Measurements from ENCODE around the gene SUPT5H. TPM values are rescaled to one million over a fixed set of nuclear protein-coding genes. Genes with fewer than 3 reads are reported as not detected.
"Not testable (repeated sequence)": the region's sequence is repeated elsewhere in the genome, so short reads cannot be mapped to it uniquely, and the experiment has no call there.

The SUPT5H gene
- total RNA-seq, 1 experiment from 2014 or later = 59.9 TPM

DNA sequence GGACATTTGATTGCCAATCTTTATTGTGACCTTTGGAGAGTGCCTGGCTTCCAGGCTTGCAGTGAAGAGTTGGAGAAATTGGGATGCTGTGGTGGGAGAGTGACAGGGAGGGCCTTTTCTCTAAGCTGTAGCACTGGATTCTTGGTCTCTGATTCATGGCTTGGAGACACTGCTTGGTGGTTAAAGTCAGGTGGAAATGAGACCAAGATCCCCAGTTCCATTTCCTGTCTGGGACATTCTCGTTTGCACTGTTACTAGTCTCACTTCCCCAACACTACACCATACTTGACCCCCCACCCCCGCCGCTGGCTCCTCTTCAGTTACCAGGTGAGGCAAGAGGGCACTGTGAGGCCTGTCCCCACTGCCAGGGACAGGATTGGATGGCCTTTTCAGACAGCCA, 2.9 kb downstream of the SUPT5H start:
- peak; percentile 39 for ATAC-seq
- peaks cover 14% of the 10 kb centered on the region; the same call in 1 of the 2 replicates for H4K20me1 ChIP-seq (ENCODE audit: low read length)
- H3K36me3 ChIP-seq (ENCODE audit: low read depth, low read length) = peaks cover 9% of the 10 kb centered on the region; the same call in 1 of the 2 replicates
- peak overlapping the region; percentile 92 for H3K4me2 ChIP-seq (ENCODE audit: low read length)
- peaks cover 83% of the 10 kb centered on the region for H3K79me2 ChIP-seq (ENCODE audit: low read length)
- H2AFZ ChIP-seq (ENCODE audit: low read length) = no peak overlapping the region
- no peak overlapping the region for H3K9ac ChIP-seq (ENCODE audit: low read length)
- intact Hi-C loops (cut with micrococcal nuclease) = no loop called here
- ChIA-PET POLR2A (ENCODE audit: unreplicated experiment) (interaction anchor here (0.6 kb wide), 1 partner anchor 18 kb away, joined by 10 read pairs; no protein-coding TSS in a partner anchor), CTCF (interaction anchor here (0.5 kb wide), 1 partner anchor 86 kb away, joined by 3 read pairs; no protein-coding TSS in a partner anchor)
- no TSS peak for BruUV-seq (replicated peaks)
- TF ChIP-seq EZH2phosphoT487 (IDR thresholded peaks at IDR 0.05; ENCODE audit: borderline replicate concordance, low read length) (no peak), EZH2 (IDR thresholded peaks at IDR 0.05; ENCODE audit: low read length, unreplicated experiment) (no peak)
- TF ChIP-seq, protein P1, sequence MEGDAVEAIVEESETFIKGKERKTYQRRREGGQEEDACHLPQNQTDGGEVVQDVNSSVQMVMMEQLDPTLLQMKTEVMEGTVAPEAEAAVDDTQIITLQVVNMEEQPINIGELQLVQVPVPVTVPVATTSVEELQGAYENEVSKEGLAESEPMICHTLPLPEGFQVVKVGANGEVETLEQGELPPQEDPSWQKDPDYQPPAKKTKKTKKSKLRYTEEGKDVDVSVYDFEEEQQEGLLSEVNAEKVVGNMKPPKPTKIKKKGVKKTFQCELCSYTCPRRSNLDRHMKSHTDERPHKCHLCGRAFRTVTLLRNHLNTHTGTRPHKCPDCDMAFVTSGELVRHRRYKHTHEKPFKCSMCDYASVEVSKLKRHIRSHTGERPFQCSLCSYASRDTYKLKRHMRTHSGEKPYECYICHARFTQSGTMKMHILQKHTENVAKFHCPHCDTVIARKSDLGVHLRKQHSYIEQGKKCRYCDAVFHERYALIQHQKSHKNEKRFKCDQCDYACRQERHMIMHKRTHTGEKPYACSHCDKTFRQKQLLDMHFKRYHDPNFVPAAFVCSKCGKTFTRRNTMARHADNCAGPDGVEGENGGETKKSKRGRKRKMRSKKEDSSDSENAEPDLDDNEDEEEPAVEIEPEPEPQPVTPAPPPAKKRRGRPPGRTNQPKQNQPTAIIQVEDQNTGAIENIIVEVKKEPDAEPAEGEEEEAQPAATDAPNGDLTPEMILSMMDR (conservative IDR thresholded peaks at IDR 0.05; ENCODE audit: low read depth, low read length) = no peak
- no peaks in the 10 kb centered on the region for H3F3A ChIP-seq (ENCODE audit: low read length, unreplicated experiment)
- H3K4me1 ChIP-seq (ENCODE audit: insufficient read depth, low read length) = peaks cover 30% of the 10 kb centered on the region
- peak overlapping the region; percentile 93; the same call in 1 of the 2 replicates for H3K4me3 ChIP-seq (ENCODE audit: low read length)
- DNase-seq = peak; percentile 75
- H3K9me2 ChIP-seq (replicated peaks; ENCODE audit: low read length) = no peaks in the 10 kb centered on the region
- no peaks in the 10 kb centered on the region for H3K27me3 ChIP-seq (ENCODE audit: low read length)
- H3K9me3 ChIP-seq (ENCODE audit: low read length) = no peaks in the 10 kb centered on the region
- H3K27ac ChIP-seq (ENCODE audit: low read length) = peak overlapping the region; percentile 38

DNA sequence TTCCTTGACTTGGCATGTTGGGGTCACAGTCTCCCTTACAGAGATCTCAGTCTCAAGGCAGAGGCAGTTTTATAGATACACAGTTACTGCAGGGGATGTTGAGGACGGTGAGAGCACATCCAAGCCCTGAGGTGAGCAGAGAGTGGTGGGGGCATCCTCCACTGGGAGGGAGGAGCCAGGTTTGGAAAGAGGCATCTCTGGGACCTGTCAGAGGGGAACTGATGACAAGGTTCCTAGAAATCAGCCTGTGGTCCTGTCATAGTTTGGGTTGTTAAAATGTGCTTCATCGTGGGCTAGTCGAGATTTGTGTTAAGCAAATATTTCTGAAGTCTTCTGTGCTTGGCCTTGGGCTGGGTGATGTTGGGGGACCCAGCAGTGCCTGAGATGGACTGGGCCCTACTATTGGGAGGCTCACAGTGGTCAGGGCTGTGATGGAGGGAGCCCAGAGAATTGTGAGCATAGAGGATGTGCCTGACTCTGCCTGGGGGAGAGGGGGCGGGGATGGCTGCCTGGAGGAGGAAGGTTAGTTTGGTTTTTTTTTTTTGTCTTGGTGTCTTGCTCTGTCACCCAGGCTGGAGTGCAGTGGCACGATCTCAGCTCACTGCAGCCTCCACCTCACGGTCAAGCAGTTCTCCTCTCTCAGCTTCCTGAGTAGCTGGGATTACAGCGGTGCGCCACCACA, 3.9 kb downstream of the SUPT5H start:
- Histone ChIP-seq H3F3A (ENCODE audit: low read length, unreplicated experiment) (no peaks in the 10 kb centered on the region), H3K27ac (ENCODE audit: low read length) (no peak overlapping the region), H3K9ac (ENCODE audit: low read length) (no peak overlapping the region), H3K36me3 (ENCODE audit: low read depth, low read length) (peaks cover 10% of the 10 kb centered on the region; the same call in 1 of the 2 replicates), H3K4me1 (ENCODE audit: insufficient read depth, low read length) (peaks cover 30% of the 10 kb centered on the region), H3K9me2 (replicated peaks; ENCODE audit: low read length) (no peaks in the 10 kb centered on the region), H3K79me2 (ENCODE audit: low read length) (peaks cover 87% of the 10 kb centered on the region), H3K9me3 (ENCODE audit: low read length) (no peaks in the 10 kb centered on the region), H3K4me2 (ENCODE audit: low read length) (no peak overlapping the region), H3K4me3 (ENCODE audit: low read length) (no peak overlapping the region), H2AFZ (ENCODE audit: low read length) (no peak overlapping the region), H4K20me1 (ENCODE audit: low read length) (peaks cover 14% of the 10 kb centered on the region; the same call in 1 of the 2 replicates), H3K27me3 (ENCODE audit: low read length) (no peaks in the 10 kb centered on the region)
- CTCF ChIA-PET = no interaction called here
- POLR2A ChIA-PET (ENCODE audit: unreplicated experiment) = interaction anchor here (0.5 kb wide), 1 partner anchor 41 kb away, joined by 4 read pairs; no protein-coding TSS in a partner anchor
- DNase-seq = no peak
- no TSS peak for BruUV-seq (replicated peaks)
- TF ChIP-seq, protein P1 (conservative IDR thresholded peaks at IDR 0.05; ENCODE audit: low read depth, low read length) = no peak
- TF ChIP-seq EZH2 (IDR thresholded peaks at IDR 0.05; ENCODE audit: low read length, unreplicated experiment) (no peak), EZH2phosphoT487 (IDR thresholded peaks at IDR 0.05; ENCODE audit: borderline replicate concordance, low read length) (no peak)
- no peak for ATAC-seq
- intact Hi-C loops (cut with micrococcal nuclease) = no loop called here

DNA sequence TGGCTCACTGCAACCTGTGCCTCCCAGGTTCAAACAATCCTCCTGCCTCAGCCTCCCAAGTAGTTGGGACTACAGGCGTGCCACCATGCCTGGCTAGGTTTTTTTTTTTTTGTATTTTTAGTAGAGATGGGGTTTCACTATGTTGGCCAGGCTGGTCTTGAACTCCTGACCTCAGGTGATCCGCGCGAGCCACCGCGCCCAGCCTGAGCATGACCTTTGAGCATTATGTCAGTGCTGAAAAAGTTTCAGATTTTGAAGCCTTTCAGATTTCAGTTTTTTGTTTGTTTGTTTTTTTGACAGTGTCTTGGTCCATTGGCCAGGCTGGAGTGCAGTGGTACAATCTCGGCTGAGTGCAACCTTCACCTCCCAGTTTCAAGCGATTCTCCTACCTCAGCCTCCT, 5.9 kb downstream of the SUPT5H start:
- H3K36me3 ChIP-seq (ENCODE audit: low read depth, low read length) = peaks cover 10% of the 10 kb centered on the region; the same call in 1 of the 2 replicates
- intact Hi-C loops (cut with micrococcal nuclease); H3K4me3 ChIP-seq (ENCODE audit: low read length); H3F3A ChIP-seq (ENCODE audit: low read length, unreplicated experiment); CTCF ChIA-PET; H3K27me3 ChIP-seq (ENCODE audit: low read length); H2AFZ ChIP-seq (ENCODE audit: low read length); BruUV-seq (replicated peaks); H3K9me3 ChIP-seq (ENCODE audit: low read length); H3K4me2 ChIP-seq (ENCODE audit: low read length); H3K9ac ChIP-seq (ENCODE audit: low read length); DNase-seq; H3K9me2 ChIP-seq (replicated peaks; ENCODE audit: low read length); H3K27ac ChIP-seq (ENCODE audit: low read length); POLR2A ChIA-PET (ENCODE audit: unreplicated experiment); ATAC-seq: not testable (repeated sequence)
- peaks cover 14% of the 10 kb centered on the region; the same call in 1 of the 2 replicates for H4K20me1 ChIP-seq (ENCODE audit: low read length)
- peaks cover 28% of the 10 kb centered on the region for H3K4me1 ChIP-seq (ENCODE audit: insufficient read depth, low read length)
- peaks cover 75% of the 10 kb centered on the region for H3K79me2 ChIP-seq (ENCODE audit: low read length)
